Neural cell (in vitro differentiated cells): Measurements from ENCODE around the gene ATF7. TPM values are rescaled to one million over a fixed set of nuclear protein-coding genes. Genes with fewer than 3 reads are reported as not detected.

Experiments used
- H2AFZ ChIP-seq: fragments of 200-600, 300-800 bp; sonication (generic), shearing (Covaris generic); 2 replicates; pipeline ENCODE4 v1.6.0; 2014; ENCODE audit warnings: low read depth, mild to moderate bottlenecking, antibody characterized with exemption, low read length, moderate library complexity
- H3F3A ChIP-seq: fragments of 200-600 bp; shearing (Covaris generic); 2 replicates; pipeline ENCODE4 v1.6.1; 2016; ENCODE audit warnings: mild to moderate bottlenecking, moderate library complexity, mixed read lengths, antibody characterized with exemption, low read length; ENCODE audit not compliant: insufficient read depth, poor library complexity, severe bottlenecking
- H3K27ac ChIP-seq: fragments of 200-600, 300-800 bp; sonication (generic), shearing (Covaris generic); 2 replicates; pipeline ENCODE4 v1.5.1; 2014; ENCODE audit warnings: mild to moderate bottlenecking, low read length, moderate library complexity
- H3K27me3 ChIP-seq: fragments of 300-800, 200-600 bp; sonication (generic), shearing (Covaris generic); 2 replicates; pipeline ENCODE4 v1.6.0; 2014; ENCODE audit warnings: mild to moderate bottlenecking, low read depth, low read length, moderate library complexity; ENCODE audit not compliant: insufficient read depth
- H3K36me3 ChIP-seq: fragments of 300-800, 200-600 bp; sonication (generic), shearing (Covaris generic); 2 replicates; pipeline ENCODE4 v1.5.1; 2014; ENCODE audit warnings: mild to moderate bottlenecking, antibody characterized with exemption, low read length, moderate library complexity; ENCODE audit not compliant: insufficient read depth
- H3K4me2 ChIP-seq: fragments of 300-800, 200-600 bp; sonication (generic), shearing (Covaris generic); 2 replicates; pipeline ENCODE4 v1.6.0; 2014; ENCODE audit warnings: mild to moderate bottlenecking, low read length
- H3K4me3 ChIP-seq: fragments of 300-800, 200-600 bp; sonication (generic), shearing (Covaris generic); 2 replicates; pipeline ENCODE4 v1.5.1; 2014; ENCODE audit warnings: mild to moderate bottlenecking, low read length, moderate library complexity
- H3K79me2 ChIP-seq: fragments of 200-600 bp; shearing (Covaris generic); replicated peaks from 2 replicates; pipeline ENCODE4 v1.6.0; 2014; ENCODE audit warnings: mild to moderate bottlenecking, low read length, moderate library complexity; ENCODE audit not compliant: insufficient read depth
- H3K9ac ChIP-seq: fragments of 300-800, 200-600 bp; sonication (generic), shearing (Covaris generic); 2 replicates; pipeline ENCODE4 v1.6.1; 2016; ENCODE audit warnings: mild to moderate bottlenecking, low read length, mixed read lengths
- H3K9me2 ChIP-seq: fragments of 200-600 bp; shearing (Covaris generic); 2 replicates; pipeline ENCODE4 v1.6.1; 2016; ENCODE audit warnings: mild to moderate bottlenecking, low read length, mixed read lengths; ENCODE audit not compliant: insufficient read depth
- H3K9me3 ChIP-seq: fragments of 200-600, 300-800 bp; sonication (generic), shearing (Covaris generic); 2 replicates; pipeline ENCODE4 v1.6.1; 2016; ENCODE audit warnings: mild to moderate bottlenecking, mixed run types, low read length, moderate library complexity, mixed read lengths
- H4K20me1 ChIP-seq: fragments of 200-600 bp; shearing (Covaris generic); 2 replicates; pipeline ENCODE4 v1.6.1; 2016; ENCODE audit warnings: mild to moderate bottlenecking, mixed run types; ENCODE audit not compliant: insufficient read depth
- EP300 ChIP-seq: fragments of 450-650 bp; conservative IDR thresholded peaks from 2 replicates; pipeline ENCODE4 v1.6.1; 2014; ENCODE audit warnings: antibody characterized with exemption, mild to moderate bottlenecking, moderate library complexity; ENCODE audit not compliant: poor library complexity, severe bottlenecking
- EZH2 ChIP-seq: fragments of 200-600, 300-800 bp; shearing (Covaris generic), sonication (generic); IDR thresholded peaks from 2 replicates; pipeline ENCODE4 v1.6.1; 2014; ENCODE audit warnings: antibody characterized with exemption, low read length, borderline replicate concordance, mild to moderate bottlenecking; ENCODE audit not compliant: insufficient read depth, poor library complexity, severe bottlenecking
- MXI1 ChIP-seq: fragments of 450-650 bp; conservative IDR thresholded peaks from 2 replicates; pipeline ENCODE4 v1.6.1; 2014; ENCODE audit warnings: antibody characterized with exemption, mild to moderate bottlenecking; ENCODE audit not compliant: poor library complexity, severe bottlenecking
- POLR2AphosphoS5 ChIP-seq: IDR thresholded peaks from 2 replicates; pipeline ENCODE4 v1.6.1; 2012
- RAD21 ChIP-seq: fragments of 450-650 bp; conservative IDR thresholded peaks from 2 replicates; pipeline ENCODE4 v1.6.1; 2014; ENCODE audit warnings: antibody characterized with exemption, mild to moderate bottlenecking, moderate library complexity
- REST ChIP-seq: IDR thresholded peaks from 2 replicates; pipeline ENCODE4 v1.6.1; 2012; ENCODE audit warnings: borderline replicate concordance
- SMC3 ChIP-seq: fragments of 450-650 bp; conservative IDR thresholded peaks from 2 replicates; pipeline ENCODE4 v1.6.1; 2014; ENCODE audit warnings: antibody characterized with exemption, mild to moderate bottlenecking, moderate library complexity; ENCODE audit not compliant: poor library complexity
- TAF1 ChIP-seq: IDR thresholded peaks from 2 replicates; pipeline ENCODE4 v1.6.1; 2012; ENCODE audit warnings: low read depth
- polyA plus RNA-seq: library from polyadenylated mRNA; depleted of rRNA; stranded (reverse); fragments of >200 nt; gene quantifications from 2 replicates; pipeline ENCODE4 v1.2.3, GENCODE V29; 2014
- TF ChIP-seq, protein P1 (sequence below): fragments of 450-650 bp; IDR thresholded peaks from 2 replicates; pipeline ENCODE4 v1.5.1; 2014; ENCODE audit warnings: antibody characterized with exemption, mild to moderate bottlenecking, moderate library complexity; ENCODE audit not compliant: poor library complexity, severe bottlenecking

Gene ATF7
- polyA plus RNA-seq, 1 donor from 2014 or later = 6.3 TPM

DNA sequence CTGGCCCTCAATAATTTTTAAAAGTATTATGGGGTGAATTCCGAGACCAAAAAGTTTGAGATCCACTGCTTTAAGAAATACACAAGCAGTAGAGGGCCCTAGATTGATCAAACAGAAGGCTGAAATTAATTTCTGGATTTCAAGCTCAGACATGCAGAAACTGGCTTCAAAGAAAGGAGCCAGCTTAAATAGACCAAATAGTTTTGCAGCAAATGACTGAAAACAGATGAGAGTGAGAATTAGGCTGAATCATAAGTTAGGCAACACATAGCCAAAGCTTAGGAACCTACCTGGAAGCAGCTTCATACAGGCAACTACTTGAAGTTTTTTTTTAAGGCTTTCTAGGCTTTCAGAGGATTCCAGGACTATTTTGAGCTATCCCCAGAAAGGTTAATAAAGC is 12.4 kb downstream of the ATF7 start:
- H3K27ac ChIP-seq = no peak overlapping the region
- no peak overlapping the region for H3K4me3 ChIP-seq
- no peaks in the 10 kb centered on the region for H4K20me1 ChIP-seq
- no peaks in the 10 kb centered on the region for H3K9me2 ChIP-seq
- TF ChIP-seq POLR2AphosphoS5 (no peak), EP300 (no peak), TAF1 (no peak), REST (no peak), EZH2 (no peak), SMC3 (no peak), MXI1 (no peak)
- TF ChIP-seq, protein P1, sequence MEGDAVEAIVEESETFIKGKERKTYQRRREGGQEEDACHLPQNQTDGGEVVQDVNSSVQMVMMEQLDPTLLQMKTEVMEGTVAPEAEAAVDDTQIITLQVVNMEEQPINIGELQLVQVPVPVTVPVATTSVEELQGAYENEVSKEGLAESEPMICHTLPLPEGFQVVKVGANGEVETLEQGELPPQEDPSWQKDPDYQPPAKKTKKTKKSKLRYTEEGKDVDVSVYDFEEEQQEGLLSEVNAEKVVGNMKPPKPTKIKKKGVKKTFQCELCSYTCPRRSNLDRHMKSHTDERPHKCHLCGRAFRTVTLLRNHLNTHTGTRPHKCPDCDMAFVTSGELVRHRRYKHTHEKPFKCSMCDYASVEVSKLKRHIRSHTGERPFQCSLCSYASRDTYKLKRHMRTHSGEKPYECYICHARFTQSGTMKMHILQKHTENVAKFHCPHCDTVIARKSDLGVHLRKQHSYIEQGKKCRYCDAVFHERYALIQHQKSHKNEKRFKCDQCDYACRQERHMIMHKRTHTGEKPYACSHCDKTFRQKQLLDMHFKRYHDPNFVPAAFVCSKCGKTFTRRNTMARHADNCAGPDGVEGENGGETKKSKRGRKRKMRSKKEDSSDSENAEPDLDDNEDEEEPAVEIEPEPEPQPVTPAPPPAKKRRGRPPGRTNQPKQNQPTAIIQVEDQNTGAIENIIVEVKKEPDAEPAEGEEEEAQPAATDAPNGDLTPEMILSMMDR = no peak
- H3K9me3 ChIP-seq = no peaks in the 10 kb centered on the region
- H3K9ac ChIP-seq = no peak overlapping the region
- H2AFZ ChIP-seq = no peak overlapping the region
- H3K27me3 ChIP-seq = no peaks in the 10 kb centered on the region
- H3K4me2 ChIP-seq = no peak overlapping the region
- H3K36me3 ChIP-seq = no peaks in the 10 kb centered on the region
- no peaks in the 10 kb centered on the region for H3F3A ChIP-seq
- H3K79me2 ChIP-seq = peaks cover 5% of the 10 kb centered on the region

GRCh38 chr12:53612978-53613377 is 13.2 kb downstream of the ATF7 start:
- peaks cover 5% of the 10 kb centered on the region for H3K79me2 ChIP-seq
- no peaks in the 10 kb centered on the region for H3K27me3 ChIP-seq
- H3K36me3 ChIP-seq = no peaks in the 10 kb centered on the region
- TF ChIP-seq REST = no peak
- no peak for TF ChIP-seq POLR2AphosphoS5
- no peak for TF ChIP-seq RAD21
- TF ChIP-seq EP300 = no peak
- TF ChIP-seq MXI1 = no peak
- no peak for TF ChIP-seq EZH2
- TF ChIP-seq SMC3 = no peak
- TF ChIP-seq, protein P1 = no peak
- no peak for TF ChIP-seq TAF1
- H3F3A ChIP-seq = no peaks in the 10 kb centered on the region
- H3K9ac ChIP-seq = no peak overlapping the region
- no peaks in the 10 kb centered on the region for H3K9me3 ChIP-seq
- no peaks in the 10 kb centered on the region for H4K20me1 ChIP-seq
- no peak overlapping the region for H2AFZ ChIP-seq
- H3K9me2 ChIP-seq = no peaks in the 10 kb centered on the region
- no peak overlapping the region for H3K27ac ChIP-seq
- H3K4me3 ChIP-seq = no peak overlapping the region
- H3K4me2 ChIP-seq = no peak overlapping the region
